SKM-1 (cell line): ENCODE results near the gene TEP1.
A peak's percentile ranks its signal among the peaks of the same experiment; 100 is the strongest.
"Not testable (repeated sequence)": the region's sequence is repeated elsewhere in the genome, so short reads cannot be mapped to it uniquely, and the experiment has no call there.

Experiments
- DNase-seq: peaks from one replicate; lab custom pipeline; 2025; ENCODE audit not compliant: unreplicated experiment; lab: John Stamatoyannopoulos, UW

TEP1 gene

DNA sequence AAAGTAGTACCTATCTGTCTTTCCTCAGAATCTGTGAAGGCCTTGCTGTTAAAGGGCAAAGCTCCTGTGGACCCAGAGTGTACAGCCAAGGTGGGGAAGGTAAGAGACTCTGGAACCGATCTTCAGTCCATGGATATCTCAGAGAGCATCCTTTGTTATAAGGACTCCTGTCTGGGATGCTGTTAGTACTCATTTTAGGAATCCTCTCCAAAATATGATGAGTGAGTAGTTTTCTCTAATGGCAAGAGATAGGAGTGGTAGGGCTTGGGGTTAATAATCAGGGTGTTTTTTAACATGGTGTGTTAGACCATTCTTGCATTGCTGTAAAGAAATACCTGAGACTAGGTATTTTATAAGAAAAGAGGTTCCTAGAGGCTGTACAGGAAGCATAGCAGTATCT, 67.9 kb downstream of the TEP1 start:
- DNase-seq, result no peak

DNA sequence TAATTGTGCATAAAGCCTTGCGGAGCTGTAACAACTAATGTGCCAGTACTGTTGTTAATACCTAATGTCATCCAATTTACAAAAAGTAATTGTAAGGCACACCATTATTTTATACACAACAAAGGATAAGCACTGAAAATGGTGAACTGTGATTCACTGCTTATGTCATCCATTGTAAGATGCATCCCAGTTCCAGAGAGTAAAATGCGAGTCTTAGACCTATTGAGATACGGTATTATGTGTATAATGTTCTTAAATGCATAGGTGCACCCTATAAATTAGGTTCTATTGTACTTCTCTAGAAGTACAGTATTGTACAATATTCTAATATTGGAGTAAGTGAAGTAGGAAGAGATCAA, 69.5 kb downstream of the TEP1 start:
- DNase-seq, result no peak

DNA sequence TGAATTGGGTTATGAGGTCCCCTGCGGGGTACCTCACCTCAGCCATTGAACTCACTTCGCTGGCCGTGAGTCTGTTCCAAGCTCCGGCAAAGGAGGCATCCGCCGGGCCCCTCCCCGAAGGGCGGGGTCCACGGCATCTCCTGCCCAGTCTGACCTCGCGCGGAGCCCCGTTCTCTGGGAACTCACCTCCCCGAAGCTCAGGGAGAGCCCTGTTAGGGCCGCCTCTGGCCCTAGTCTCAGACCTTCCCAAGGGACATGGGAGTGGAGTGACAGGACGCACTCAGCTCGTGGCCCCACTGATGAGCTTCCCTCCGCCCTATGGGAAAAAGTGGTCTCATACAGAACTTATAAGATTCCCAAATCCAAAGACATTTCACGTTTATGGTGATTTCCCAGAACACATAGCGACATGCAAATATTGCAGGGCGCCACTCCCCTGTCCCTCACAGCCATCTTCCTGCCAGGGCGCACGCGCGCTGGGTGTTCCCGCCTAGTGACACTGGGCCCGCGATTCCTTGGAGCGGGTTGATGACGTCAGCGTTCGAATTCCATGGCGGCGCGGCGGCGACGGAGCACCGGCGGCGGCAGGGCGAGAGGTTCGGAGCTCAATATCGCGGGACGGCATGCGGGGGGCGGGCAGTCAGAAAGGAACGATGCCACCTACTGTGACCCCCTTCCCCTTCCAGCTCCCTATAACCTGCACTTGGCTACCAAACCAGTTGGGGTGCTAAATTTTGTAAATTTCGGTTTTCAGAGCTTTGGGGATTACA, 70.0 kb downstream of the TEP1 start, which contains the start of gene PARP2:
Gene PARP2 (plus strand): TSS at position 544 of the 770 bp plus-strand sequence. CDS start 7 bp downstream, at position 551.
- peak; percentile 91 for DNase-seq

DNA sequence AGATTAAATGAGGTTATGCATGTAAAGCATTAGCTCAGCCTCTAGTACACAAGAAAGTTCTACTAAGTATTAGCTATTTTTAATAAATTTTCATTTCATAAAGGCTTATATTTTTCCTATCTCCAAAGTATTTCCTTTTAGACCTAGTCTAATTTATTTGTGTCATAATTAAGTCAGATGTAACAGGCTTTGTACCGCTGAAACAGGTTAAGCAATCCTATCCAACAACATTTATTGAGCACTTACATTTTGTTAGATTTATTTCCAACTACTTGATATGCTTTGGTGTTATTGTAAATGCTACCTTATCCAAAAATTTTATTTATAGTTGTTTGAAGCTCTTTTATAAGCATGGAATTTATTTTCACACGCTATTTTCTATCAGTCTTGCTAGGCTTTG, 71.7 kb downstream of the TEP1 start:
- no peak for DNase-seq

DNA sequence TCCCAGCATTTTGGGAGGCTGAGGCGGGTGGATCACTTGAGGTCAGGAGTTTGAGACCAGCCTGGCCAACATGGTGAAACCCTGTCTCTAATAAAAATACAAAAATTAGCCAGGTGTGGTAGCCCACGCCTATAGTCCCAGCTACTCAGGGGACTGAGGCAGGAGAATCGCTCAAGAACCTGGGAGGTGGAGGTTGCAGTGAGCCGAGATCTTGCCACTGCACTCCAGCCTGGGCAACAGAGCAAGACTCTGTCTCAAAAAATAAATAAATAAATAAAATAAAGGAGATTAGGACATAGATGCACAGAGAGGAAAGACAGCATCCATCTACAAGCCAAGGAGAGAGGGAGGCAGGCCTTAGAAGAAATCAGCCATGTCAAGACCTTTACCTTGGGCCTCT, 72.3 kb downstream of the TEP1 start:
- DNase-seq, result not testable (repeated sequence)

DNA sequence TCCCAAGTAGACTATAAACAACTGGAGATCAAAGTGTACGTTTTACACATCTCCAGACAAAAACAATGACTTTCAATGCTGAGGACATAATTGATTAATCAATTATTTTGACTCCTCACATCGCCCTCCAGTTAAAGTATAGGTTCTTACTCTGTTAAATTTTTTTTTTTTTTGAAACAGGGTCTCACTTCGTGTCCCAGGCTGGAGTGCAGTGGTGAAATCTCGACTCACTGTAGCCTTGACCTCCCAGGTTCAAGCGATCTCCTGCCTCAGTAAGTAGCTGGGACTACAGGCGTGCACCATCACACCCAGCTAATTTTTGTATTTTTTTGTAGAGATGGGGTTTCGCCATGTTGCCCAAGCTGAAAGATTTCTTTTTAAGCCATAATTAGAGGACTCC, 79.3 kb downstream of the TEP1 start:
- no peak for DNase-seq

DNA sequence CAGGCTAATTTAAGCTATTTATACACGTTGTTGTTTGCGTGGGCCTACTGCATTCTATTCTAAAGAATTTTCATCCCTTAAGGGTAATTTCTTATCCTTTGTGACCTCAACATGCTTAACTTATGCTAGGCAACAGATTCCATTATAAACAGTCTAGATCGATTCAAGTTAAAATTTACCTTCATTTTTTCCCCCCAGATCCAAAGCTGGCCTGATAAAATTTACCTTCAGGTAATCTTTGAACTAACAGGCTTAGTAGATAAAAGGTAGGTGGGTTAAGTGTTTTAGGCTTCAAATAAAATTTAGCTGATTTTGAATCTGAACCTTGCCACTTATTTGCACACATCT, 79.8 kb downstream of the TEP1 start:
- DNase-seq, result no peak

DNA sequence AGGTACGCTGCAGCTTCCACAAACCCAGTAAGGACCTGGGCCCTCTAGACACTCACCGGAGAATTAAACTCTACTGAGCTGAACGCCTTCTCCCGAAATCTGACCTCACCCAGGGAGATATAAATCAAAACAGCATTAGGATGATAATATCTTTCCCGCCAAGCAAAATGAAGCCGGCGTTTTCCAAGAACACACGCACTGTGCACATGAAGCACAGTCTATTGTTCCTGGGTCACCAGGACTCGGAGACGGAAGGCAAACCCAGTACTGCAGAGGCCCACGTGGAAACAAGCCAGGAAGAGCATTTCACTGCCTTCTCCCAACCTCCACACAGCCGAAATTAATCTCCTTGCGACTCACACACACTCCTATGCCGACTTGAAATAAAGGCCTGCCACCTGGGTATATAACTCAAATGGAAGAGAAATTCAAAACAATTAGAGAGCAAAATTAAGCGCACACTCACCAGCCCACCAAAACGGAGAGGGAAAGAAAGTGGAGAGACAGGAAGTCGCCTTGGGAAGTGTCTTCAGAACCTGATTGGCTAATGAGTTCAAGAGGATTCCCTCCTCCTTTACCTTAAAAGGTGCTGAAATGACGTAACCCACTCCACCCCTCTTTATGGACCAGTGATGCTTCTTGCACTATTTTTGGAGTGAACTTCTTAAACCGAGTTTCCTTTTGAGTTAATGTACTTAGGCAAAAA, 80.4 kb downstream of the TEP1 start, which contains the start of gene CCNB1IP1:
Gene CCNB1IP1 (minus strand): TSS at position 492 of the 706 bp plus-strand sequence. CDS start 16,756 bp downstream, outside the sequence.
- DNase-seq, result peak; percentile 56

DNA sequence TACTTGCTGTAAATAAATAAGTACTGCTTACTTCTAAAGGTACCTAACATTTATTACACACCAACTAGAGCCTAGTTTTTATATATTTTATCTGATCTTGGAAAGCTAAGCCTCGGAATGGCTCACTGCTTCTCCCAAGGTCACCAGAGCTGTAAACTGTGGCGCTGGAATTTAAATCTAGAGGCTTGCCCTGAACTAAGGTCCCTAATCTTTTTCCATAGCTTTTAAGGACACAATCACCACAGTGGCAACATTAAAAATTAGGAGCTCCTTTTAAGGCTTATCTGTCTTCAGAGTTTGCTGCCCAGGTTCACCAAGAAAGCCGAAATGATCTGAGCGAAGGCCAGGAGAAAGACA, 80.9 kb downstream of the TEP1 start:
- DNase-seq, result no peak

DNA sequence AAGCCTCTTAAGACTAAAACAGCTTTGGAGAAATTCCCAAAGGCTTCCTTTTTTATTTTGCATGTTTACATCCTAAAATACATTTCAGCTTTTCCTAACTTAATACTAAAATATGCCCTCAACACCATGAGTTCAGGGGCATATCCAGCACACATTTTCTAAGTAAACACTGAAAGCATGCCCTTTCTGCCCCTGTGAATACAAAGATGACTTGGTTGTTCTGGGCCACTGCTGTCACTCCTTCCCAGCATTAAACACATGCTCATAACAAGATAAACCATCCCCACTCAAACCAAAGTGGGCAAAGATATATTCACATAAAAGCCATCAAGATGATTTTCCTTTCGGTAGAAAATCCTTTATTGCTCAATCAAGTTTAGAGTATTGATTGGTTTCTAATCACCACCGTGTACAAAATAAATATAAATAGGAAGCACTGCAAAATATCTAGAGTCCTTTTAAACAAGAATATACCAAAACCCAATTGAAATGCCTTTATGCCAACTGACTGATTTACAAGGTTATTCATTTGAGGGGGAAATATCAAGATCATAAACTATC, 82.2 kb downstream of the TEP1 start:
- DNase-seq, result no peak

DNA sequence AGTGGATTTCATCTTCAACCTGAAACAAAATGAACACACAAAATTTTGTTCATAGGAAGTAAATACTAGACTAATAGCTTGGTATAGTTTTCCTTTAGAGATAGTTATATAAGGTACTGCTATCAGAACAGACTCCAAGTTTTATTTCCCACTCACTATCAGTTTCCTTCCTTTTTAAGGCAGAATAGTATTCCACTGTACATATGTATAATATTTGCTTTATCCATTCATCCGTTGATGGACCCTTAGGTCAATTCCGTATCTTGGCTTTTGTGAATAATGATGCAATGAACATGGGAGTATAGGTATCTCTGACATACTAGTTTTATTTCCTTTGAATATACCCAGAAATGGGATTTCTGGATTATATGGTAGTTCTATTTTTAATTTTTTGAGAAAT, 83.9 kb downstream of the TEP1 start:
- no peak for DNase-seq

DNA sequence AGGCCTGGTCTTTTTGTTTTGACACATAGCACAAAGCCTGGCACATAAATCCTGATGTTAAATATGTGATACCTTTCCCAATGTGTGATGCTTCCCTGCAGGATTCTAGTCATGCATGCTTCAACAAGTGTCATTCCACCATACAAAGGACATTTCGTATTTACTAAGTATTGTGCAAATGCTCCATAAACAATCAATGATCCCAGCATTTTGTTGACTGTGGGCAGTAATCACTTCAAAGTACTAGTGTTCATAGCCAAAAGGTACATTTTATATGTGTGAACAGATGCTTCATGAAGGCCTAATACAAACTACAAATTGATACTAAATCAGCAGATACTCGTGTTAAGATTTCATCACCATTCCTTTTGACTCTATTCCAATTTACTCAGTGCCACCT, 84.6 kb downstream of the TEP1 start:
- DNase-seq, result no peak

DNA sequence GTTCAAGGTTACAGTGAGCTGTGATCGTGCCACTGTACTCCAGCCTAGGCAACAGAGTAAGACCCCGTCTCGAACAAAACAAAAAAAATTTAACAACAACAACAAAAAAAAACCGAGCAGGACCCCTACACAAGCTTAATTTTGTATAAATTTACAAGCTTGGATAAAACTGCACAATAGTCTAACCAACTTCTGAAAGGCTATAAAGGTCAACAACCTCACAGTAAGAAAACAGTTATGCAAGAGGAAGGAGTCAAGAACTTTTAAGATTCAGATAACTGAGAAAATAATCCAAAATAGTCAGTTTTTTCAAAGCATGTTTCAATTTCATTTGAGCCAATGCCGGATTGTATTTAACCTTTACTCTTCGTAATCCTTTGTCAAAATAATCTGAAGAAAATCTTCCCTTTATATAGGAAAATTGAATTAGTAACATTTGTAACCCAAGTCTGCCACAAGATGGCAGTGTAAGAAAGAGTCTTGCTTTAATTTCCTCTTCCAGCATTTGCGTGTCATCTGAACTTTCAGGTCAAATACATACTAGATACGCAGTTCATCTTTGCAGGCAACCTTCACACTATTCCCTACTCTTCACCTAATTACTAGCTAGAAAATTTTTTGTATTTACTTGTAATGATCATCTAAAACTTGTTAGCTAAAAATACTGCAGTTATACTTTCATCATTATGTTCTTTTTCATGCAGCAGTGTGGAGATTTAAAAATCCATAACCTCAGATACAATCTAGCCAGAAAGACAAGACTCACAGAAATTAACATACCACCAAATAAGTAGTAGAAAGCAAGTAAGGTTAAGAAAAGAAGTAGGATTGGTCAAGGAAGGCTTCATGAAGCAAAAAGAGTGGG, 86.1 kb downstream of the TEP1 start:
- peak; percentile 19 for DNase-seq

DNA sequence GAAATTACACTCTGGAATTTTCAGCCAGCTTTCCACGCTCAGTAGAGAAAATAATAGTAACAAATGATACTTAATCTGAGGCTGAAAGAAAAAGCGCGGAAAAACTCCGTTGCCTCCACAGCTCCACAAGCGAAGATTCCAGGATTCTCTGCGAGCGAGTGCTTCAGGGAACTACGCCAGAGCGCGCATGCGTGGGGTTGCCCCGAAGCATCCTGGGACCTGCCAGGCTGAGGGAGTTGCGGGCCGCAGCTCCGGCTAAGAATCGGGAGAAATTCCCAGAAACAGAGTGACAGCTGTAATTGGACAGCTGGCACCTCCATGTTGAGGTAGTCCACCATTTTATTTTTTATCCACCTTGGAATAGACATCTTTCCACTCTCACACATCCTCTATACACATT, 95.6 kb downstream of the TEP1 start:
- DNase-seq, result no peak
